Naive thymus-derived CD4-positive, alpha-beta T cell (primary cell): Measurements from ENCODE around the gene UQCR11. TPM values are rescaled to one million over a fixed set of nuclear protein-coding genes. Genes with fewer than 3 reads are reported as not detected.

ENCODE experiments used
- ATAC-seq: fragments of 150-1000 bp; cut with Tn5 transposase; 2 replicates; pipeline ENCODE4 v1.10.0; 2021; ENCODE audit warnings: mild to moderate bottlenecking, moderate library complexity
- CTCF ChIA-PET: fragments of 350-600 bp; sonication (Branson Sonifier 250); formaldehyde crosslinking; loops from one replicate; lab custom pipeline; 2021; ENCODE audit warnings: antibody characterized with exemption; lab: Charles Lee
- POLR2A ChIA-PET: fragments of 350-600 bp; sonication (Branson Sonifier 250); formaldehyde crosslinking; loops from one replicate; lab custom pipeline; 2021; ENCODE audit warnings: antibody characterized with exemption, inconsistent platforms; lab: Charles Lee
- DNase-seq, 9 donors: peaks; one replicate each; pipeline versions ENCODE4 v3.0.0 to v3.0.0-alpha.2; 2020 to 2022; ENCODE audit warnings: mixed read lengths in 1 of 9
- H3K27ac ChIP-seq: one replicate; pipeline ENCODE4 v1.7.0; 2013; ENCODE audit warnings: mild to moderate bottlenecking, low read depth, low read length, moderate library complexity
- H3K27me3 ChIP-seq, 2 donors: one replicate each; pipeline ENCODE4 v1.7.0; 2013; ENCODE audit warnings: low read length in 2 of 2, mild to moderate bottlenecking in 2 of 2, moderate library complexity in 2 of 2; ENCODE audit not compliant: control insufficient read depth in 2 of 2, insufficient read depth in 2 of 2
- H3K36me3 ChIP-seq, 3 experiments: 1 replicate in 2 of 3; 2 replicates in 1 of 3; pipeline ENCODE4 v1.7.0; 2013; ENCODE audit warnings: low read length in 3 of 3, mild to moderate bottlenecking in 3 of 3, moderate library complexity in 1 of 3; ENCODE audit not compliant: insufficient read depth in 3 of 3, control insufficient read depth in 2 of 3
- H3K4me1 ChIP-seq, 2 donors: one replicate each; pipeline ENCODE4 v1.7.0; 2013; ENCODE audit warnings: low read length in 2 of 2, mild to moderate bottlenecking in 2 of 2, moderate library complexity in 1 of 2; ENCODE audit not compliant: control insufficient read depth in 2 of 2, insufficient read depth in 2 of 2
- H3K4me3 ChIP-seq: 2 replicates; pipeline ENCODE4 v1.7.0; 2013; ENCODE audit warnings: mild to moderate bottlenecking, low read length
- H3K9me3 ChIP-seq, 3 experiments: 1 replicate in 2 of 3; 2 replicates in 1 of 3; pipeline ENCODE4 v1.7.0; 2013; ENCODE audit warnings: low read length in 3 of 3; ENCODE audit not compliant: control insufficient read depth in 2 of 3
- H3K27ac Mint-ChIP-seq, 9 donors: one replicate each; pipeline ENCODE4 v1.8.0; 2020 to 2022; ENCODE audit warnings: mixed read lengths in 9 of 9, mild to moderate bottlenecking in 8 of 9, moderate library complexity in 5 of 9, inconsistent platforms in 2 of 9
- H3K27me3 Mint-ChIP-seq, 5 donors: one replicate each; pipeline ENCODE4 v1.8.0; 2021 to 2022; ENCODE audit warnings: mixed read lengths in 5 of 5, mild to moderate bottlenecking in 1 of 5
- H3K36me3 Mint-ChIP-seq, 5 donors: one replicate each; pipeline ENCODE4 v1.8.0; 2020 to 2022; ENCODE audit warnings: mixed read lengths in 5 of 5, mild to moderate bottlenecking in 3 of 5, inconsistent platforms in 1 of 5
- H3K4me1 Mint-ChIP-seq, 7 donors: one replicate each; pipeline ENCODE4 v1.8.0; 2020 to 2022; ENCODE audit warnings: mixed read lengths in 7 of 7, mild to moderate bottlenecking in 3 of 7, inconsistent platforms in 1 of 7
- H3K4me3 Mint-ChIP-seq, 10 donors: one replicate each; pipeline ENCODE4 v1.8.0; 2020 to 2022; ENCODE audit warnings: mild to moderate bottlenecking in 10 of 10, mixed read lengths in 10 of 10, moderate library complexity in 6 of 10, inconsistent platforms in 2 of 10
- H3K9me3 Mint-ChIP-seq, 11 donors: one replicate each; pipeline ENCODE4 v1.8.0; 2020 to 2022; ENCODE audit warnings: mixed read lengths in 11 of 11, mild to moderate bottlenecking in 4 of 11, inconsistent platforms in 1 of 11, moderate library complexity in 1 of 11
- intact Hi-C, 2 donors: fragments of 100-400 bp; cut with micrococcal nuclease; formaldehyde crosslinking; loops; one replicate each; pipeline ENCODE4 v1.15.1; 2023
- polyA plus RNA-seq, 2 donors: library from polyadenylated mRNA; unstranded; fragments of 300-500 nt; fragmentation: Illumina TruSeq; gene quantifications; one replicate each; pipeline ENCODE4 v1.2.3, GENCODE V29; 2021
- total RNA-seq, 6 experiments: library from RNA in 5 of 6; stranded (reverse) in 5 of 6; gene quantifications; 1 replicate in 5 of 6; 2 replicates in 1 of 6; pipeline ENCODE4 v1.2.3 and lab custom pipeline; 2021 to 2026

Gene UQCR11
- total and polyA plus RNA-seq, 7 experiments from 2014 or later = 94.3 to 606 (median 148) TPM

GRCh38 chr19:1651568-1652291 is 46.5 kb upstream of the UQCR11 start:
- intact Hi-C loops = loop anchor here (1.0 to 5.0 kb wide), 10 partner anchors 17 to 854 kb away; partner anchors contain the start of genes ATP8B3 (in 2 of the 2), AP3D1 (in 1 of the 2), DAZAP1 (in 1 of the 2) and IZUMO4 (in 1 of the 2)
- Mint-ChIP-seq H3K27me3 (no peaks in the 10 kb centered on the region), H3K4me1 (peaks cover 7 to 14% (median 8%) of the 10 kb centered on the region in 7 donors), H3K27ac (peak overlapping the region; percentile 87 to 97 (median 93)), H3K9me3 (peaks cover 0 to 10% (median 0%) of the 10 kb centered on the region in 11 donors), H3K36me3 (no peaks in the 10 kb centered on the region), H3K4me3 (peak overlapping the region; percentile 86 to 96 (median 91))
- Histone ChIP-seq H3K36me3 (peaks cover 0 to 31% (median 0%) of the 10 kb centered on the region in 3 experiments), H3K4me3 (peak overlapping the region; percentile 71), H3K4me1 (peaks cover 4 to 8% of the 10 kb centered on the region in 2 donors), H3K27me3 (no peaks in the 10 kb centered on the region), H3K9me3 (no peaks in the 10 kb centered on the region), H3K27ac (peak overlapping the region; percentile 79)
- ChIA-PET POLR2A (interaction anchor here (0.8 to 4.0 kb wide), 5 partner anchors 11 to 61 kb away, joined by 3 to 50 read pairs (median 7); partner anchors contain the start of genes MBD3 and UQCR11), CTCF (interaction anchor here (1.6 to 1.9 kb wide), 2 partner anchors 21 to 46 kb away, joined by 6 to 11 read pairs; no protein-coding TSS in a partner anchor)
- no peak for ATAC-seq
- DNase-seq = peak; percentile 40 to 63 (median 53)

GRCh38 chr19:1650650-1651567 is 45.6 kb upstream of the UQCR11 start:
- Histone ChIP-seq H3K4me3 (peak overlapping the region; percentile 71), H3K4me1 (peaks cover 4 to 8% of the 10 kb centered on the region in 2 donors), H3K27ac (peak overlapping the region; percentile 79), H3K27me3 (no peaks in the 10 kb centered on the region), H3K9me3 (no peaks in the 10 kb centered on the region), H3K36me3 (peaks cover 0 to 39% (median 0%) of the 10 kb centered on the region in 3 experiments)
- POLR2A ChIA-PET = interaction anchor here (0.8 to 4.0 kb wide), 5 partner anchors 10 to 60 kb away, joined by 3 to 50 read pairs (median 7); partner anchors contain the start of genes MBD3 and UQCR11
- Mint-ChIP-seq H3K27ac (peak overlapping the region; percentile 87 to 97 (median 93)), H3K9me3 (peaks cover 0 to 10% (median 0%) of the 10 kb centered on the region in 11 donors), H3K4me3 (peak overlapping the region; percentile 86 to 96 (median 91)), H3K27me3 (no peaks in the 10 kb centered on the region), H3K4me1 (peaks cover 7 to 14% (median 8%) of the 10 kb centered on the region in 7 donors), H3K36me3 (no peaks in the 10 kb centered on the region)
- CTCF ChIA-PET = interaction anchor here (1.6 to 1.9 kb wide), 2 partner anchors 22 to 45 kb away, joined by 6 to 11 read pairs; no protein-coding TSS in a partner anchor
- ATAC-seq (no peak), DNase-seq (peak; percentile 29 to 84 (median 60))
- intact Hi-C loops = loop anchor here in 1 of 2 donors (1.0 to 5.0 kb wide), 3 partner anchors 33 to 854 kb away; partner anchors contain the start of gene PTBP1

- Histone ChIP-seq H3K4me1 (peaks cover 4 to 8% of the 10 kb centered on the region in 2 donors), H3K9me3 (no peaks in the 10 kb centered on the region), H3K36me3 (peaks cover 0 to 49% (median 0%) of the 10 kb centered on the region in 3 experiments), H3K27ac (peak overlapping the region; percentile 79), H3K27me3 (no peaks in the 10 kb centered on the region), H3K4me3 (no peak overlapping the region)
- no peak for DNase-seq
- Mint-ChIP-seq H3K9me3 (peaks cover 0 to 10% (median 0%) of the 10 kb centered on the region in 11 donors), H3K27ac (peak overlapping the region; percentile 87 to 97 (median 92)), H3K27me3 (no peaks in the 10 kb centered on the region), H3K4me3 (peak overlapping the region; percentile 86 to 96 (median 91)), H3K4me1 (peaks cover 7 to 14% (median 10%) of the 10 kb centered on the region in 7 donors), H3K36me3 (peaks cover 0 to 5% (median 0%) of the 10 kb centered on the region in 5 donors)
- ChIA-PET POLR2A (interaction anchor here (1.3 to 4.0 kb wide), 3 partner anchors 9 to 44 kb away, joined by 4 to 50 read pairs (median 7); partner anchors contain the start of gene UQCR11), CTCF (interaction anchor here (1.6 kb wide), 1 partner anchor 23 kb away, joined by 6 read pairs; no protein-coding TSS in a partner anchor)
- ATAC-seq = no peak
- intact Hi-C loops = loop anchor here in 1 of 2 donors (5.0 kb wide), 1 partner anchor 853 kb away; the partner anchor contains the start of gene PTBP1
Observed at GRCh38 chr19:1649706-1650649, 44.7 kb upstream of the UQCR11 start.

- POLR2A ChIA-PET = interaction anchor here (1.3 kb wide), 1 partner anchor 43 kb away, joined by 4 read pairs; the partner anchor contains the start of gene UQCR11
- Mint-ChIP-seq H3K27ac (peak overlapping the region in 1 of 9 donors; percentile 59), H3K9me3 (peaks cover 0 to 10% (median 0%) of the 10 kb centered on the region in 11 donors), H3K27me3 (no peaks in the 10 kb centered on the region), H3K4me3 (peak overlapping the region in 1 of 10 donors; percentile 48), H3K36me3 (peaks cover 0 to 5% (median 0%) of the 10 kb centered on the region in 5 donors), H3K4me1 (peaks cover 7 to 14% (median 10%) of the 10 kb centered on the region in 7 donors)
- Histone ChIP-seq H3K27ac (no peak overlapping the region), H3K9me3 (no peaks in the 10 kb centered on the region), H3K27me3 (no peaks in the 10 kb centered on the region), H3K4me1 (peaks cover 4 to 8% of the 10 kb centered on the region in 2 donors), H3K4me3 (no peak overlapping the region), H3K36me3 (peaks cover 0 to 56% (median 0%) of the 10 kb centered on the region in 3 experiments)
- no peak for ATAC-seq
- DNase-seq = no peak
- intact Hi-C loops = no loop called here
- CTCF ChIA-PET = no interaction called here
Observed at GRCh38 chr19:1648920-1649541, 43.8 kb upstream of the UQCR11 start.

- intact Hi-C loops = no loop called here
- Mint-ChIP-seq H3K36me3 (peaks cover 0 to 5% (median 0%) of the 10 kb centered on the region in 5 donors), H3K4me1 (peaks cover 7 to 16% (median 10%) of the 10 kb centered on the region in 7 donors), H3K9me3 (peaks cover 0 to 10% (median 0%) of the 10 kb centered on the region in 11 donors), H3K4me3 (peak overlapping the region in 1 of 10 donors; percentile 43), H3K27ac (no peak overlapping the region), H3K27me3 (no peaks in the 10 kb centered on the region)
- Histone ChIP-seq H3K27me3 (no peaks in the 10 kb centered on the region), H3K4me1 (peaks cover 4 to 8% of the 10 kb centered on the region in 2 donors), H3K9me3 (no peaks in the 10 kb centered on the region), H3K27ac (no peak overlapping the region), H3K36me3 (peaks cover 0 to 61% (median 0%) of the 10 kb centered on the region in 3 experiments), H3K4me3 (no peak overlapping the region)
- ChIA-PET POLR2A (interaction anchor here (1.3 kb wide), 1 partner anchor 43 kb away, joined by 4 read pairs; the partner anchor contains the start of gene UQCR11), CTCF (no interaction called here)
- no peak for ATAC-seq
- DNase-seq = no peak
Observed at GRCh38 chr19:1648459-1648849, 43.2 kb upstream of the UQCR11 start.
